Measurements from ENCODE around the gene CDKAL1.
"Not testable (repeated sequence)": the region's sequence is repeated elsewhere in the genome, so short reads cannot be mapped to it uniquely, and the experiment has no call there.

CDKAL1 gene

GRCh38 chr6:21190701-21191100 lies 656.4 kb downstream of the CDKAL1 start:
- no peak for DNase-seq

- no peak for DNase-seq
Measured at GRCh38 chr6:21193790-21194475, 659.7 kb downstream of the CDKAL1 start.

GRCh38 chr6:21195301-21195700 lies 661.0 kb downstream of the CDKAL1 start:
- not testable (repeated sequence) for DNase-seq

GRCh38 chr6:21198032-21198640 lies 663.9 kb downstream of the CDKAL1 start:
- no peak for DNase-seq

- DNase-seq: no peak
Measured at GRCh38 chr6:21199262-21199661, 665.0 kb downstream of the CDKAL1 start.

- no peak for DNase-seq
Measured at GRCh38 chr6:21200134-21200870, 666.0 kb downstream of the CDKAL1 start.

GRCh38 chr6:21201187-21201586 lies 666.9 kb downstream of the CDKAL1 start:
- no peak for DNase-seq

- DNase-seq: no peak
Measured at GRCh38 chr6:21201637-21202350, 667.5 kb downstream of the CDKAL1 start.

GRCh38 chr6:21202521-21202920 lies 668.3 kb downstream of the CDKAL1 start:
- DNase-seq: no peak

GRCh38 chr6:21204951-21205350 lies 670.7 kb downstream of the CDKAL1 start:
- no peak for DNase-seq

GRCh38 chr6:21208081-21208795 lies 674.0 kb downstream of the CDKAL1 start:
- no peak for DNase-seq

GRCh38 chr6:21208796-21209186 lies 674.5 kb downstream of the CDKAL1 start:
- no peak for DNase-seq

- peak; percentile 12 for DNase-seq
Measured at GRCh38 chr6:21213492-21213891, 679.2 kb downstream of the CDKAL1 start.

GRCh38 chr6:21214738-21215448 lies 680.6 kb downstream of the CDKAL1 start:
- DNase-seq: no peak

- DNase-seq: peak; percentile 35
Measured at GRCh38 chr6:21219241-21219640, 685.0 kb downstream of the CDKAL1 start.

GRCh38 chr6:21219856-21220255 lies 685.6 kb downstream of the CDKAL1 start:
- no peak for DNase-seq

GRCh38 chr6:21220271-21220987 lies 686.2 kb downstream of the CDKAL1 start:
- no peak for DNase-seq

GRCh38 chr6:21222656-21223055 lies 688.4 kb downstream of the CDKAL1 start:
- DNase-seq: no peak

- DNase-seq: no peak
Measured at GRCh38 chr6:21225912-21226311, 691.7 kb downstream of the CDKAL1 start.

GRCh38 chr6:21227486-21227885 lies 693.2 kb downstream of the CDKAL1 start:
- DNase-seq: peak; percentile 13

- peak; percentile 6 for DNase-seq
Measured at GRCh38 chr6:21228411-21228810, 694.2 kb downstream of the CDKAL1 start.

Data from fibroblast of skin of scalp (primary cell).